Measurements from ENCODE around the gene CABLES2.

Gene CABLES2

DNA sequence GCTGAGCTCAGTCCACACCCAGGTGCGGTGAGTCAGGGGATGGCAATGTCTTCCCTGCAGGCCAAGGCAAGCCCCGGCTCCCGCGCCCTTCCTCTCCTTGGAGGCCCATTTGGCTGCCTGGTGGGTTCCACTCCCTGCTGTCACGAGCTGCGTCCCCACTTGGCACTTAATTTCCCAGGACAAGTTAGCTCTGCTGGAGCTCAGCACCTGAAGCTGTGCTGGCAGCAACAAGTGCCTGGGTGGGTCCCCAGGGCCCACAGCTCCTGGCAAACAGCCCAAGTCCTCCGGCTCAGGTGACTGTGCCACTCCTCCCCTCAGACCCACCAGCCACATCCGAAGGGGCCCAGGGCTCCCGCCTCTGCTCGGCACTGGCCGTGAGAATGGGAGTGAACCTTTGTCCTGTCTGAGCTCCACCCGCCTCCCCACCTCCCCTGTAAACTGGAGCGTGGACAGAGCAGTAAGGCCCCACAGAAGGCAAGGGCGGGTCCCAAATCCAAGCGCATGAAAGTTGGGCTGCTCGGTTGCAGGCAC, 56.9 kb downstream of the CABLES2 start:
- DNase-seq (ENCODE audit: low read depth): no peak

DNA sequence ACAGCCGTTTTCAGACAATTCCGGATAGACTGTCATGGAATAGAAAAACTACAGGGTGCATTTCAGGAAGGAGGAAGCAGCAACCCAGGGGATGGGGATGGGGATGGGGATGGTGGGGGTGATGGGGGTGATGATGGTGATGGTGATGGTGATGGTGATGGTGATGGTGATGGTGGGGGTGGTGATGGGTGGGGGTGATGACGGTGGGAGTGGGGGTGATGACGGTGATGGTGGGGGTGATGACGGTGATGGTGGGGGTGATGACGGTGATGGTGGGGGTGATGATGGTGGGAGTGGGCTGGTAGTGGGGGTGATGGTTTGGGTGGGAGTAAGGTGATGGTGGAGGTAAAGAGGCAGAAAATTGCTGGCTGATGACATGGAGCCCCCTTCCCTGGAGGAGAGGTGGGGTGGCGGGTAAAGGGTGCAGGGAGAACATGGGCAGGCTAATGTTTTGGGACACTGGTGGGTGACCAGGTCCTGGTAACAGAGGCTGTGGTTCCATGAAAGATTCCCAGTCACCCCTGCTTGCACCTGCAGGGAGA, 57.5 kb downstream of the CABLES2 start:
- no peak for DNase-seq (ENCODE audit: low read depth)

DNA sequence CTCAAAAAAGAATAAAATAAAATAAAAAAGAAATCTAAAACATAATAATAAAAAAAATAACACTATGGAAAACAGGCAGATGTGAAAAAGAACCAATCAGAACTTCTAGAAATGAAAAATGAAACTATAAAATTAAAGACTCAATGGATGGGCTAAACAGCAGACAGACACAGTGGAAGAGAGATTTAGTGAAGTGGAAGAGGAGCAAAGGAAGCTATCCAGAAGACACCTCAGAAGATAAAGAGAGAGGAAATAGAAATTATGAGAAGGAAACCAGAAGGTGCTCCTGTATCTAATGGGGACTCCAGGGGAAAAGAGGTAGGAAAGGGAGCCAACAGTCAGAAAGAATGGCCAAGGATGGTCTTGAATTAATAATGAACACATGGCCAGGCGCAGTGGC, 58.5 kb downstream of the CABLES2 start:
- no peak for DNase-seq (ENCODE audit: low read depth)

DNA sequence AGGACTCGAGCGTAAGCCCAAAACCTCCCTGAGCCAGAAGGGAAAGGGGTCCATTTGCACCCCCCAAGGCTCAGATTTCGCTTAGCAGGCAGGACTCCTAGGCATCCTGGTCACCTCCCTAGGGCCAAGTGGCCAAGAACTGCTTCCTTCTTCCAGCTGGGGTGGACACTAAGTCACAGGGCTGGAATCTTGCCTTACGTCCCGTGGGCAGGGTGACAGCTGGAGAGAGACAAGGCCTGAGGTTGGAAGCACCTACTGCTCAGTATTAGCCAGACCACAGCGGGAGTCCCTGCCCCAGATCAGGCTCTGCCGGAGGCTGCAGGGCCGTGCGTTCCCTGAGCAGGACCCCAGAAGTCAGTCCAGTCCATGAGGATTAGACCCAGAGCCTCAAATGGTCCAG, 59.6 kb downstream of the CABLES2 start:
- DNase-seq (ENCODE audit: low read depth): no peak

DNA sequence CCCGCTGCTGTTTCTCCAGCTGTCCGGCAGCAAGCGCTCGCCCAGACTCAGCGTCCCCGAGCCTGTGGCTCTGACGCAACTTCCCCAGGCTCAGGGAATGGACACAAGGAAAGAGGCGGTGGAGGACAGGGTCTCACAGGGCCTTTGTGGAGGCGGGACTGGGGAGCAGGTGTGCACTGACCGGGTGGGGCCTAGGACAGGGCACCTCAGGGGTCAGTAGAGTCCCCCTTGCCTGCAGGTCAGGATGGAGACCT, 60.0 kb downstream of the CABLES2 start:
- DNase-seq (ENCODE audit: low read depth): no peak

DNA sequence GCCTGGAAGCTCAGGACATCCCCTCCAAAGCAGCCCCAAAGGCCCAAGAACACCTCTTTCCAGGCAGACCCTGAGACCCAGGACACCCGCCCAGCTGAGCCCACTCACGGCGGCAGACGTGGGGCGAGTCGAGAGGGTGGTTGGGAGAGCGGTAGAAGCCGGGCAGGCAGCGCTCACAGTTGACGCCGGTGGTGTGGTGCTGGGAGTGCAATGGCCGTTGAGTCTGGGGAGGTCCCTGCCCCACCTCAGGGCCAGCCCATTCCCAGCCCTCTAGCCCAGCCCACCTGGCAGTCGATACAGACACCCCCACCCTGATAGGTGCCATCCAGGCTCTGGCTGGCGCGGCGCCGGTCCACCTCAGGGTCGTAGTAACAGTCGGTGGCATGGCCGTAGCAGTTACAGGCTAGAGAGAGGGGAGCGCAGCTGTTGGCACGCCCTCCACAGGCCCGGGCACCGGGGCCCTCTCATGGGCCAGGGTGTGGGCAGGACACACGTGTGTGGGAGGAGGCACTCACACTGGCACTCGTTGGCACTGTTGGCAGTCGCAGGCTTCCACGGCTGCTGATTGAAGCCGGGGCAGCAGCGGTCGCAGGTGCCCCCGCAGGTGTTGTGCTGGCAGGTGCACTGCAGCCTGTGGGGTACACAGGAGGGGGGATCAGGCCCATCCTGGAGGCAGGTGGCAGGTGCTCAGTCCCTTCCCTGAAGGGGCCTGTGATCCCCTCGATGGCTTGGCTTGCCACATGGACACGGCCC, 60.5 kb downstream of the CABLES2 start:
- no peak for DNase-seq (ENCODE audit: low read depth)

DNA sequence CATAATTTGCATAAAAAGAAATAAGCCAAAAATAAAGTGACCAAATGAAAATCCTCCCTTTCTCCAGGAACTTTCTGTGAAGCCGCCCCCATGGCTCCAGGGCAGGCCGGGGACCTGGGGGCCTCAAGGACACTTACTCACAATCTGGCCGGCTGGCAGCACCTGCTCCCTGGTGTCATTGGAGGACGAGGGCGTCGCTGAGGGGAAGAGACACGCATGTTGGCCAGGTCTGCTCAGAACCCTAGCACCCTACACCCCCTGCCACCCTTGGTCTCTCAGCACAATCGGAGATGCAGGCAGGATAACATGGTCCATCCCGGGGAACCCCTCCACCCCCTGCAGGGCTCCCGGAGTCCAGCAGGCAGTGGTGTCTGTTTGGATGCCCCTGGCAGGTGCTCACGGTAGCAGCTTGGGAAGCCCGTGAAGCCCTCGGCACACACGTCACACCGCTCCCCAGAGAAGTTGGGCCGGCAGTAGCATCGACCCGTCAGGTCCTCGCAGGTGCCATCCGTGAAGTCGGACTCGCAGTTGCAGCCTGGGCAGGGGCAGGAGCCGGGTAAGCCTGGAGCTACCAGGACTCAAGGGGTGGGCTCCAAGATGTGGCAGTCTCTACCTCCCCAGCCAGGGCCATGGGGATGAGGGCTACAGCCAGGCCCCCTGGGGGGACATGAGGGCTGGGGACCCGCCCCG, 61.3 kb downstream of the CABLES2 start:
- no peak for DNase-seq (ENCODE audit: low read depth)

DNA sequence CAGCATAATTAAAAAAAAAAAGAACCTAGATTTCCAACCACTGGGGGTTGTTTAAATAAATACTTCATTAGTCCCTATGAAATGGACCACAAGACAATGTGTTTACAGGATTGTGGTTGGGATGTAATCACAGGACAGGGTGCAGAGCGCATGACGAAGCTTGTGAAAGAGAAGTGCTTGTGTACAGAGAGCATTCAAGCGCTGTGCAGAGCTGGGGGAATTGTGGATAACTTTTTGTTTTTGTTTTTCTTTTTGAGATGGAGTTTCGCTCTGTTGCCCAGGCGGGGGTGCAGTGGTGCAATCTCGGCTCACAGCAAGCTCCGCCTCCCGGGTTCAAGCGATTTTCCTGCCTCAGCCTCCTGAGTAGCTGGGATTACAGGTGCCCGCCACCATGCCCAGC, 62.3 kb downstream of the CABLES2 start:
- DNase-seq (ENCODE audit: low read depth): no peak

DNA sequence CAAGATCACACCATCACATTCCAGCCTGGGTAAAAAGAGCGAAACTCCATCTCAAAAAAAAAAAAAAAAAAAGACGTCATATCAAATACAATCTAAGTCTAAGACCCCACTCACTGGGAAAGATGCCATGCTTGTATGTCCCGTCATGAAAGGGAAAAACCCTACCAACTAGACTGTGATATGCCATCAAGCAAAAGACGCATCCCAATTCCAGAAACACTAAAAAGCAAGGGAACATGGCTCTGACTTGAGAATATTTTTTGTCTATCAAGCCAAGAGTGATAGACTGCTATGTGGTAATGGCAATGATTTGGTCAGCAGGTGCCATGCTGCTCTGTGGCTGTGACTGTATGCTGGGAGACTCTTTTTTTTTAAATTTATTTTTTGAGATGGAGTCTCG, 63.0 kb downstream of the CABLES2 start:
- no peak for DNase-seq (ENCODE audit: low read depth)

DNA sequence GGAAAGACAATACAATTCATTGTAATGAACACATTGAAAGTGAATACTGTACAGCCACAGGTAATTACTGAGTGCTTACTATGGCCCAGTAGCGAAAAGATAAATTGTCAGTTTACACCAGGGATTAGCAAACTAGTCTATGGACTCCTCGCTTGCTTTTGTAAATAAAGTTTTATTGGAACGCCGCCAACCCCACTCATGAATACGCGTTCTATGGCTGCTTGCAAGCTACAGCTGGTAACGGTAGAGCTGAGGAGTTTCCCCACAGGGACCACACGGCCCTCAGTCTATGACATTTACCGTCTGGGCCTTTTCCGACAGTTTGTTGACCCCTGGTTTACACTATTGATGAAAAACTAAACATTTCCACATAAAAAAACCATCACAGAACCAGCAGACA, 64.2 kb downstream of the CABLES2 start:
- no peak for DNase-seq (ENCODE audit: low read depth)

DNA sequence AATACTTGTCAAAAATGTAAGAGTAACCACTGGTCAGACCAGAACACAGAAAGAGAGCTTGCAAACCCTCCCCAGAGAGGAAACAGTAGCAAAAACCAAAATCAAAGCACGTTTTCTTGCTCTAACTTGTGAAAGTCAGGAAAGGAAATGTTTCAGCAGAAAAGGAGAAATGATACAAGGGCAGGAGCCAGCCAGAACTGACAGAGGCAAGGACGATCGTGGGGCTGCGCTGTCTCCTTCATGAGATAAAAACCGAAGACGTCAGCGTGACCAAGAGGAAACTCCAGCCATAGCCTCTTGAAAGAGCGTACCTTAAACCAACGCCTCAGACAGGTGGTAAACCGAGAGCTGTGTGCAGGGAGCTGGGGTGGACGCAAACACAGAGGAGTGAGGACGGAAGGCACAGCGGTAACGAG, 67.4 kb downstream of the CABLES2 start:
- no peak for DNase-seq (ENCODE audit: low read depth)
